ENCODE results near the gene SPSB4. TPM values are rescaled to one million over a fixed set of nuclear protein-coding genes. Genes with fewer than 3 reads are reported as not detected.

The SPSB4 gene
- total and polyA plus RNA-seq, 12 donors = 2.1 to 8.7 (median 3.8) TPM

GRCh38 chr3:141076797-141077571 lies 25.8 kb downstream of the SPSB4 start:
- H3K9me3 ChIP-seq = no peaks in the 10 kb centered on the region
- TF ChIP-seq CTCF (IDR thresholded peaks at IDR 0.05) = no peak
- peak; percentile 52 to 55 for DNase-seq
- H3K27me3 ChIP-seq = no peaks in the 10 kb centered on the region
- peak; percentile 54 to 86 (median 74) for ATAC-seq
- WGBS, 2 donors = 20% methylated on average over 23 of the region's 23 CpGs
- H3K4me3 ChIP-seq = peak overlapping the region in 8 of 10 donors; percentile 8 to 50 (median 42)
- peak overlapping the region; percentile 24 to 87 (median 72) for H3K27ac ChIP-seq
- H3K4me1 ChIP-seq = peaks cover 9 to 32% (median 22%) of the 10 kb centered on the region in 9 donors
- no peaks in the 10 kb centered on the region for H3K36me3 ChIP-seq
- intact Hi-C loops (cut with DNase I) = no loop called here

GRCh38 chr3:141077631-141078030 lies 26.5 kb downstream of the SPSB4 start:
- peak overlapping the region in 9 of 10 donors; percentile 13 to 87 (median 71) for H3K27ac ChIP-seq
- no peak for TF ChIP-seq CTCF (IDR thresholded peaks at IDR 0.05)
- peaks cover 9 to 31% (median 22%) of the 10 kb centered on the region in 9 donors for H3K4me1 ChIP-seq
- H3K9me3 ChIP-seq = no peaks in the 10 kb centered on the region
- peak overlapping the region in 3 of 10 donors; percentile 42 to 50 (median 46) for H3K4me3 ChIP-seq
- DNase-seq (no peak), ATAC-seq (peak in 2 of 8 donors; percentile 3 to 6)
- no peaks in the 10 kb centered on the region for H3K27me3 ChIP-seq
- H3K36me3 ChIP-seq = no peaks in the 10 kb centered on the region
- WGBS, 2 donors = 79 to 87% methylated on average over 6 of the region's 6 CpGs
- intact Hi-C loops (cut with DNase I) = no loop called here

- no peaks in the 10 kb centered on the region for H3K27me3 ChIP-seq
- no peak overlapping the region for H3K4me3 ChIP-seq
- no peaks in the 10 kb centered on the region for H3K9me3 ChIP-seq
- WGBS, 2 donors = 45 to 66% methylated on average over 3 of the region's 3 CpGs
- ATAC-seq (peak in 1 of 8 donors; percentile 38), DNase-seq (no peak)
- H3K27ac ChIP-seq = peak overlapping the region in 1 of 10 donors; percentile 81
- no peaks in the 10 kb centered on the region for H3K36me3 ChIP-seq
- peaks cover 9 to 31% (median 22%) of the 10 kb centered on the region in 9 donors for H3K4me1 ChIP-seq
- intact Hi-C loops (cut with DNase I) = no loop called here
- no peak for TF ChIP-seq CTCF (IDR thresholded peaks at IDR 0.05)
Observed at GRCh38 chr3:141078200-141078599, 27.1 kb downstream of the SPSB4 start.

- Histone ChIP-seq H3K36me3 (no peaks in the 10 kb centered on the region), H3K9me3 (no peaks in the 10 kb centered on the region), H3K27ac (no peak overlapping the region), H3K4me1 (peaks cover 9 to 51% (median 35%) of the 10 kb centered on the region in 9 donors), H3K27me3 (no peaks in the 10 kb centered on the region), H3K4me3 (no peak overlapping the region)
- ATAC-seq (no peak), DNase-seq (no peak)
- WGBS, 2 donors = 79 to 92% methylated on average over 3 of the region's 3 CpGs
- intact Hi-C loops (cut with DNase I) = no loop called here
- no peak for TF ChIP-seq CTCF (IDR thresholded peaks at IDR 0.05)
Observed at GRCh38 chr3:141080431-141080830, 29.3 kb downstream of the SPSB4 start.

Data from heart right ventricle (tissue), 16 donors.